HepG2 (cell line): ENCODE results near the gene PIGV. TPM values are rescaled to one million over a fixed set of nuclear protein-coding genes. Genes with fewer than 3 reads are reported as not detected.

Source experiments
- RAD21 ChIP-seq: fragments of 450-650 bp; formaldehyde crosslinking; IDR thresholded peaks from 2 replicates; pipeline ENCODE4 v1.5.0; 2020; ENCODE audit warnings: mild to moderate bottlenecking
- SMC3 ChIP-seq: IDR thresholded peaks from 2 replicates; pipeline ENCODE4 v1.6.1; 2011; ENCODE audit warnings: low read length, improper control_type of control experiment
- ZBTB42 ChIP-seq: sonication (generic); formaldehyde crosslinking; IDR thresholded peaks from 2 replicates; pipeline ENCODE4 v1.5.0; 2020; ENCODE audit warnings: mild to moderate bottlenecking, missing genetic modification reagents
- ZBTB7B ChIP-seq: sonication (generic); formaldehyde crosslinking; IDR thresholded peaks from 2 replicates; pipeline ENCODE4 v1.4.0; 2020; ENCODE audit warnings: missing genetic modification reagents
- ZFP62 ChIP-seq: sonication (generic); formaldehyde crosslinking; IDR thresholded peaks from 2 replicates; pipeline ENCODE4 v1.4.0; 2020; ENCODE audit warnings: missing genetic modification reagents
- ZKSCAN1 ChIP-seq: fragments of 150-350 bp; IDR thresholded peaks from 2 replicates; pipeline ENCODE4 v1.6.1; 2014; ENCODE audit warnings: low read length
- ZNF674 ChIP-seq: sonication (generic); formaldehyde crosslinking; IDR thresholded peaks from 2 replicates; pipeline ENCODE4 v1.5.0; 2020; ENCODE audit warnings: low read depth, mild to moderate bottlenecking, missing genetic modification reagents
- polyA plus RNA-seq, 8 experiments: library from polyadenylated mRNA; depleted of rRNA in 3 of 8; stranded (reverse) in 7 of 8; unstranded in 1 of 8; fragments of >200 nt; fragmentation: Illumina TruSeq in 4 of 8; extraction: Trizol in 4 of 8; gene quantifications; 2 replicates each; pipeline versions ENCODE4 v1.2.1 to v1.2.3, GENCODE V29; 2011 to 2016; ENCODE audit warnings: low read depth in 4 of 8, missing spikeins in 1 of 8, mixed read lengths in 1 of 8; ENCODE audit not compliant: insufficient read depth in 1 of 8
- total RNA-seq, 5 experiments: library from RNA; depleted of rRNA; stranded (reverse); fragments of >200 nt; fragmentation: Illumina TruSeq; extraction: Trizol; gene quantifications; 2 replicates each; pipeline ENCODE4 v1.2.3, GENCODE V29; 2016; ENCODE audit warnings: low read depth in 1 of 5
- TF ChIP-seq, protein P1 (sequence below): sonication (generic); formaldehyde crosslinking; IDR thresholded peaks from 2 replicates; pipeline ENCODE4 v1.4.0; 2020; ENCODE audit warnings: missing genetic modification reagents
- TF ChIP-seq, protein P2 (sequence below): sonication (generic); formaldehyde crosslinking; IDR thresholded peaks from 2 replicates; pipeline ENCODE4 v1.8.0; 2022; ENCODE audit warnings: mild to moderate bottlenecking, missing genetic modification reagents, borderline replicate concordance
- TF ChIP-seq, protein P3 (sequence below): sonication (generic); formaldehyde crosslinking; IDR thresholded peaks from 2 replicates; pipeline ENCODE4 v1.4.0; 2020; ENCODE audit warnings: missing genetic modification reagents, mild to moderate bottlenecking, borderline replicate concordance

The PIGV gene
- total and polyA plus RNA-seq, 2 of the 13 experiments (the other 11 are each of a cell fraction or from before 2014, with no cell fraction given): 13.5 to 22.7 TPM

DNA sequence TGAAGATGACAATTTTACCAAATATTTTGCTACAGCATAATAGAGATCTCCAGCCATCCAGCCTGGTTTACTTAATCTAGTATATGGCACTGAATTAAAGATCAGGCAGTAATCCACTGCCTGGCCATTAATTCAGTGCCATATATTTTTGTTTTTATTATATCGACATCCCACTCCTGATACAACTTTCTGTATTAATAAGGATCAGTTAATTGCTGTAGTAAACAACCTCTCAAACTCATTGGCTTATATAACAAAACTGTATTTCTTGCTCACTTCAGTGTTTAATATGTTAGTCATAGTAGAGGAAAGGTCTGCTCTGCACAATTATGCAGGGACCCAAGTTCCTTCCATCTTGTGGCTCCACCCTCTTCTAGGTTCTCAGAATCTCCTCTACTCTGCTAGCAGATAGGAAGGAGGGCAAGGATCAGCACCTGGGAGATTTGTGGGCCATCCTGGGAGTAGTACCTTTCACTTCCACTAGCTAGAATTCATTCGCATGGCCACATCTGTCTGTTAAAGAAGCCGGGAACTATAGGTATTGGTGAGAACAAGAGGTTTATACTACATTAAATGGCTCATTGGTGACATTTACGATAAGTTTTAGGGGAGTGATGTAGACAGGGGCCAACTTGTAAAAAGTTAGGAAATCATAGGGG, 35.1 kb downstream of the PIGV start (continued):
- TF ChIP-seq, protein P1, sequence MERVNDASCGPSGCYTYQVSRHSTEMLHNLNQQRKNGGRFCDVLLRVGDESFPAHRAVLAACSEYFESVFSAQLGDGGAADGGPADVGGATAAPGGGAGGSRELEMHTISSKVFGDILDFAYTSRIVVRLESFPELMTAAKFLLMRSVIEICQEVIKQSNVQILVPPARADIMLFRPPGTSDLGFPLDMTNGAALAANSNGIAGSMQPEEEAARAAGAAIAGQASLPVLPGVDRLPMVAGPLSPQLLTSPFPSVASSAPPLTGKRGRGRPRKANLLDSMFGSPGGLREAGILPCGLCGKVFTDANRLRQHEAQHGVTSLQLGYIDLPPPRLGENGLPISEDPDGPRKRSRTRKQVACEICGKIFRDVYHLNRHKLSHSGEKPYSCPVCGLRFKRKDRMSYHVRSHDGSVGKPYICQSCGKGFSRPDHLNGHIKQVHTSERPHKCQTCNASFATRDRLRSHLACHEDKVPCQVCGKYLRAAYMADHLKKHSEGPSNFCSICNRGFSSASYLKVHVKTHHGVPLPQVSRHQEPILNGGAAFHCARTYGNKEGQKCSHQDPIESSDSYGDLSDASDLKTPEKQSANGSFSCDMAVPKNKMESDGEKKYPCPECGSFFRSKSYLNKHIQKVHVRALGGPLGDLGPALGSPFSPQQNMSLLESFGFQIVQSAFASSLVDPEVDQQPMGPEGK (CRISPR knock-in tag): no peak
- TF ChIP-seq, protein P2, sequence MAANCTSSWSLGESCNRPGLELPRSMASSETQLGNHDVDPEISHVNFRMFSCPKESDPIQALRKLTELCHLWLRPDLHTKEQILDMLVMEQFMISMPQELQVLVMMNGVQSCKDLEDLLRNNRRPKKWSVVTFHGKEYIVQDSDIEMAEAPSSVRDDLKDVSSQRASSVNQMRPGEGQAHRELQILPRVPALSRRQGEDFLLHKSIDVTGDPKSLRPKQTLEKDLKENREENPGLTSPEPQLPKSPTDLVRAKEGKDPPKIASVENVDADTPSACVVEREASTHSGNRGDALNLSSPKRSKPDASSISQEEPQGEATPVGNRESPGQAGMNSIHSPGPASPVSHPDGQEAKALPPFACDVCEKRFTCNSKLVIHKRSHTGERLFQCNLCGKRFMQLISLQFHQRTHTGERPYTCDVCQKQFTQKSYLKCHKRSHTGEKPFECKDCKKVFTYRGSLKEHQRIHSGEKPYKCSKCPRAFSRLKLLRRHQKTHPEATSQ (CRISPR knock-in tag): no peak
- TF ChIP-seq SMC3: no peak
- no peak for TF ChIP-seq ZFP62 (CRISPR knock-in tag)
- TF ChIP-seq RAD21 (CRISPR knock-in tag): no peak
- TF ChIP-seq, protein P3, sequence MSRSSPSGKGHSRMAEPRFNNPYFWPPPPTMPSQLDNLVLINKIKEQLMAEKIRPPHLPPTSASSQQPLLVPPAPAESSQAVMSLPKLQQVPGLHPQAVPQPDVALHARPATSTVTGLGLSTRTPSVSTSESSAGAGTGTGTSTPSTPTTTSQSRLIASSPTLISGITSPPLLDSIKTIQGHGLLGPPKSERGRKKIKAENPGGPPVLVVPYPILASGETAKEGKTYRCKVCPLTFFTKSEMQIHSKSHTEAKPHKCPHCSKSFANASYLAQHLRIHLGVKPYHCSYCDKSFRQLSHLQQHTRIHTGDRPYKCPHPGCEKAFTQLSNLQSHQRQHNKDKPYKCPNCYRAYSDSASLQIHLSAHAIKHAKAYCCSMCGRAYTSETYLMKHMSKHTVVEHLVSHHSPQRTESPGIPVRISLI (CRISPR knock-in tag): no peak
- TF ChIP-seq ZNF674 (CRISPR knock-in tag): no peak
- no peak for TF ChIP-seq ZBTB42 (CRISPR knock-in tag)
- no peak for TF ChIP-seq ZKSCAN1
- no peak for TF ChIP-seq ZBTB7B (CRISPR knock-in tag)
